ENCODE data around the gene TMEM108.

TMEM108 gene

GRCh38 chr3:133016838-133017309 lies 21.3 kb upstream of the TMEM108 start:
- TF ChIP-seq, protein P1, sequence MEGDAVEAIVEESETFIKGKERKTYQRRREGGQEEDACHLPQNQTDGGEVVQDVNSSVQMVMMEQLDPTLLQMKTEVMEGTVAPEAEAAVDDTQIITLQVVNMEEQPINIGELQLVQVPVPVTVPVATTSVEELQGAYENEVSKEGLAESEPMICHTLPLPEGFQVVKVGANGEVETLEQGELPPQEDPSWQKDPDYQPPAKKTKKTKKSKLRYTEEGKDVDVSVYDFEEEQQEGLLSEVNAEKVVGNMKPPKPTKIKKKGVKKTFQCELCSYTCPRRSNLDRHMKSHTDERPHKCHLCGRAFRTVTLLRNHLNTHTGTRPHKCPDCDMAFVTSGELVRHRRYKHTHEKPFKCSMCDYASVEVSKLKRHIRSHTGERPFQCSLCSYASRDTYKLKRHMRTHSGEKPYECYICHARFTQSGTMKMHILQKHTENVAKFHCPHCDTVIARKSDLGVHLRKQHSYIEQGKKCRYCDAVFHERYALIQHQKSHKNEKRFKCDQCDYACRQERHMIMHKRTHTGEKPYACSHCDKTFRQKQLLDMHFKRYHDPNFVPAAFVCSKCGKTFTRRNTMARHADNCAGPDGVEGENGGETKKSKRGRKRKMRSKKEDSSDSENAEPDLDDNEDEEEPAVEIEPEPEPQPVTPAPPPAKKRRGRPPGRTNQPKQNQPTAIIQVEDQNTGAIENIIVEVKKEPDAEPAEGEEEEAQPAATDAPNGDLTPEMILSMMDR (IDR thresholded peaks at IDR 0.05; ENCODE audit: unreplicated experiment in 3 of 3), result no peak
- peaks cover 7% of the 10 kb centered on the region for H3K9me3 Mint-ChIP-seq
- no peaks in the 10 kb centered on the region for H3K36me3 Mint-ChIP-seq (ENCODE audit: low read depth)
- H3K4me1 Mint-ChIP-seq, result peaks cover 7% of the 10 kb centered on the region
- H3K27ac Mint-ChIP-seq, result peak overlapping the region in 1 of 3 experiments; percentile 76
- no peak overlapping the region for H3K4me3 Mint-ChIP-seq
- H3K27me3 Mint-ChIP-seq (ENCODE audit: low read depth), result no peaks in the 10 kb centered on the region

DNA sequence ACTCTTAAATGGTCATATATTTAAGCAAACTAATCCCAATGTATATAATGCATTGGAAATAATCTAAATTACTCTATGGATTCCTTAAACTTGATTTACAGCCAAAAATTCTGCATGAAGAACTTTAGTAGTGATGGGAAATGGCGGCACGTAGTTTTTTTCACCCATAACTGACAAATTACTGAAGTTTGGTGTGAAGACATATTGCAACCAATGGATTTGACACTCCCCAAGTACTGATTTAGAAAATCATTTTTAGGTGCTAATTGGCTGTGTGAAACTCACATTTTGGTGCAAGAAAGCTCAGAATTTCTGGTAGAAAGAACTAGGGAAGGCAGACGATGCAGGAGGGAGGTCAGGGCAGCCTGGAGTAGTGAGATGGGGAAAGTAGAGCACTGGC lies 19.3 kb upstream of the TMEM108 start:
- Mint-ChIP-seq H3K36me3 (ENCODE audit: low read depth) (no peaks in the 10 kb centered on the region), H3K9me3 (no peaks in the 10 kb centered on the region), H3K4me1 (peaks cover 7% of the 10 kb centered on the region), H3K27me3 (ENCODE audit: low read depth) (no peaks in the 10 kb centered on the region), H3K4me3 (no peak overlapping the region), H3K27ac (no peak overlapping the region)
- TF ChIP-seq, protein P1 (IDR thresholded peaks at IDR 0.05; ENCODE audit: unreplicated experiment in 3 of 3), result no peak

DNA sequence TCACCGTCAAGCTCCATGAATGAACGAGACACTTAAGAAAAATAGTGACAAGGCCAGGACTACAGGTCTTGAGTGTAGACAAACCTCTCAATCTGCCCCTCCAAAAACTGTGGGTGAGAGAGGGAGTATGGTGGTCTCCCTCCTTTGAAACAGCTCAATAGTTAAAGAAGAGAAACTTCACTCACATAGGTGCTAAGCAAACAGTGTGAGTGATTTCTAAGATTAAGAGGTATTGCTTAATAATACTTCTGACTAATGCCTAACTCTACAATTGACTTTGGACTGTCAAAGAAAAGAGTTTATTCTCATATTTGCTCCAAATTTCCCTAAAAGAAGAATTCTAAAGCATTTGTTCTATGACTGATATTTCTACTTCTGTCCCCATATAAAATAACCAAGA lies 17.0 kb upstream of the TMEM108 start:
- Mint-ChIP-seq H3K9me3 (no peaks in the 10 kb centered on the region), H3K27me3 (ENCODE audit: low read depth) (peaks cover 2% of the 10 kb centered on the region), H3K4me1 (peaks cover 7% of the 10 kb centered on the region), H3K4me3 (no peak overlapping the region), H3K27ac (no peak overlapping the region), H3K36me3 (ENCODE audit: low read depth) (no peaks in the 10 kb centered on the region)
- TF ChIP-seq, protein P1 (IDR thresholded peaks at IDR 0.05; ENCODE audit: unreplicated experiment in 3 of 3), result no peak

- Mint-ChIP-seq H3K36me3 (ENCODE audit: low read depth) (no peaks in the 10 kb centered on the region), H3K27ac (no peak overlapping the region), H3K9me3 (no peaks in the 10 kb centered on the region), H3K27me3 (ENCODE audit: low read depth) (peaks cover 4% of the 10 kb centered on the region), H3K4me1 (no peaks in the 10 kb centered on the region), H3K4me3 (no peak overlapping the region)
- TF ChIP-seq, protein P1 (IDR thresholded peaks at IDR 0.05; ENCODE audit: unreplicated experiment in 3 of 3), result no peak
Observed at GRCh38 chr3:133023362-133023761, 14.8 kb upstream of the TMEM108 start.

GRCh38 chr3:133025546-133025945 lies 12.6 kb upstream of the TMEM108 start:
- TF ChIP-seq, protein P1 (IDR thresholded peaks at IDR 0.05; ENCODE audit: unreplicated experiment in 3 of 3), result no peak
- Mint-ChIP-seq H3K27ac (no peak overlapping the region), H3K4me1 (no peaks in the 10 kb centered on the region), H3K4me3 (no peak overlapping the region), H3K36me3 (ENCODE audit: low read depth) (no peaks in the 10 kb centered on the region), H3K9me3 (no peaks in the 10 kb centered on the region), H3K27me3 (ENCODE audit: low read depth) (peaks cover 4% of the 10 kb centered on the region)

DNA sequence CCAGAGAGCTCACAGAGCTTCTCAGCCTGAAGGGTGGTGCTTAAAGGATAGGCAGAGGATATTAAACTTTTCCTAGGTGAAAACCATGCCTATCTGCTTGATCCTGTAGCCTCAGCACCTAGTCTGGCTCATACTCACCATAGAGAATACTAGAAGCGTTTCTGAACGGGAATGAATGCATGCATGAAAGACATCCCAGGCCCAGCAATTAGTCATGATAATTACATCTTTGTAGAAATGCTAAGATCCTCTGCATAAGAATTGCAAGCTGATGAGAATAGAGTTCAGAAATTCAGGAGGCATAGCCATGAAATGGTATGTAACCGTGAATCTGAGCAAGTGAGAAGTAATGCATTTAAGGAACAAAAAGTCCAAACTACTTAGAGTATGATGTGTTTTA lies 5.9 kb upstream of the TMEM108 start:
- H3K27me3 Mint-ChIP-seq (ENCODE audit: low read depth), result peaks cover 14% of the 10 kb centered on the region
- H3K27ac Mint-ChIP-seq, result no peak overlapping the region
- H3K9me3 Mint-ChIP-seq, result no peaks in the 10 kb centered on the region
- TF ChIP-seq, protein P1 (IDR thresholded peaks at IDR 0.05; ENCODE audit: unreplicated experiment in 3 of 3), result no peak
- no peak overlapping the region for H3K4me3 Mint-ChIP-seq
- no peaks in the 10 kb centered on the region for H3K36me3 Mint-ChIP-seq (ENCODE audit: low read depth)
- H3K4me1 Mint-ChIP-seq, result peaks cover 11% of the 10 kb centered on the region
